Immature natural killer cell (primary cell): ENCODE measurements around the gene CDKN2B-AS1. TPM values are rescaled to one million over a fixed set of nuclear protein-coding genes. Genes with fewer than 3 reads are reported as not detected.

Experiments
- DNase-seq, 3 donors: peaks; one replicate each; pipeline ENCODE4 v3.0.0; 2022; ENCODE audit warnings: mixed read lengths in 1 of 3
- H3K27ac Mint-ChIP-seq, 6 donors: one replicate each; pipeline ENCODE4 v1.8.0; 2020; ENCODE audit warnings: mixed read lengths in 6 of 6, mild to moderate bottlenecking in 5 of 6, inconsistent platforms in 4 of 6, moderate library complexity in 3 of 6
- H3K27me3 Mint-ChIP-seq, 3 donors: one replicate each; pipeline ENCODE4 v1.8.0; 2020 to 2021; ENCODE audit warnings: low read depth in 3 of 3, mild to moderate bottlenecking in 3 of 3, mixed read lengths in 3 of 3, moderate library complexity in 3 of 3, inconsistent platforms in 1 of 3
- H3K36me3 Mint-ChIP-seq, 3 donors: one replicate each; pipeline ENCODE4 v1.8.0; 2020; ENCODE audit warnings: mixed read lengths in 3 of 3, inconsistent platforms in 2 of 3, mild to moderate bottlenecking in 2 of 3
- H3K4me1 Mint-ChIP-seq, 2 donors: one replicate each; pipeline ENCODE4 v1.8.0; 2020; ENCODE audit warnings: inconsistent platforms in 2 of 2, mild to moderate bottlenecking in 2 of 2, mixed read lengths in 2 of 2, moderate library complexity in 1 of 2
- H3K4me3 Mint-ChIP-seq, 5 donors: one replicate each; pipeline ENCODE4 v1.8.0; 2020; ENCODE audit warnings: mild to moderate bottlenecking in 5 of 5, mixed read lengths in 5 of 5, inconsistent platforms in 3 of 5, moderate library complexity in 3 of 5
- H3K9me3 Mint-ChIP-seq, 6 donors: one replicate each; pipeline ENCODE4 v1.8.0; 2020; ENCODE audit warnings: mild to moderate bottlenecking in 6 of 6, mixed read lengths in 6 of 6, inconsistent platforms in 4 of 6, moderate library complexity in 3 of 6
- polyA plus RNA-seq, 3 donors: library from polyadenylated mRNA; unstranded; fragments of 300-500 nt; fragmentation: Illumina TruSeq; gene quantifications; one replicate each; pipeline ENCODE4 v1.2.3, GENCODE V29; 2021

Gene CDKN2B-AS1
- polyA plus RNA-seq, 3 donors from 2014 or later: 0.55 TPM; not detected in 2

DNA sequence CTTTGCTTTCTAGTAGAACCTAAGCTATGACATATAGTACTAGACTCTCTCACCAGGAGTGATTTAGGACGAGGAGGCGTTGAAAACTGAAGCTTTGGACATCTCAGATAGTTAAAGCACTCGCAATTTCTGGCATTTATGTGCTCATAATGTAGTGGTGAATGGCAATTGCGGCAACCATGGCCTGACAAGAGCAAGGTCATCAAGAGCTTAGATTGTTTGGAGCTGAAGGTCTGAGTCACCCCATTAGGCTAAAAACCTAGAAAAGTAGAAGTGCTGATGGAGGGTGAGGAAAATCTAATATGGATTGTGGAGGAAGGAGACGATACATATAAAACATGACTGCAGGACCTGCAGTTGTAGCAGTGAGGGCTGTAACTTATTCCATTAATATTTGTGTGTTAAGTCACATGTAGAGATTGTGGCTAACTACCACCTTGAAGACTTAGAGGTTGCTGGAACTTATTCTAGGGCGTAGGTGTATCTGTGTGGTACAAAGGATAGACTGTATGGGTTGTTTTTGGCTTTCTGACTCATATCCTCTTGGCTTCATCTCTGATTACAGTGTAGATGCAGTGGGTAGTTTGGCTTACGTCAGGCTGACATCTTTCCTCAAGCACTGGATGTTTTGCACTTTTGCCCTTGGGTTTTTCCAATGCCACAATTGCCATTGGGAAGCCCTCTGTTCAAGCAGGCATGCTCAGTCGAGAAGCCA lies 153.4 kb downstream of the CDKN2B-AS1 start:
- Mint-ChIP-seq H3K9me3 (peaks cover 0 to 5% (median 0%) of the 10 kb centered on the region in 6 donors), H3K27me3 (peaks cover 0 to 7% (median 7%) of the 10 kb centered on the region in 3 donors), H3K4me1 (no peaks in the 10 kb centered on the region), H3K36me3 (no peaks in the 10 kb centered on the region), H3K4me3 (no peak overlapping the region), H3K27ac (no peak overlapping the region)
- no peak for DNase-seq

DNA sequence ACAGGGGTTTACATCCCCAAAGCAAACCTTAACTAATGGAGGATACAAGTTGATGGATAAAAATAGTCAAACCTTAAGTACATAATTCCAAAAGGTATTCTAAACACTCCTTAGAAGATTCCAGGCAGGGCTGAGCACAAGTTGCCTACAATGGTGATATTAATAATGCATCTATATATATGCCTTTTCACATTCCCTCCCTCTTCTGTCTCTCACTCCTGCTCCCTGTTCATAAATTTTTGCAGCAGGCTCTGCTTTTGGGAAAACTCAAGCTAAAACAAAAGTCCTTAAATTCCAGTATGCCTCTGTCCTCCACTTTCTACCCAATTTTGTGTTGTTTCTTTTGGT lies 153.9 kb downstream of the CDKN2B-AS1 start:
- H3K9me3 Mint-ChIP-seq: peaks cover 0 to 5% (median 0%) of the 10 kb centered on the region in 6 donors
- H3K27me3 Mint-ChIP-seq: peaks cover 0 to 7% (median 7%) of the 10 kb centered on the region in 3 donors
- H3K36me3 Mint-ChIP-seq: no peaks in the 10 kb centered on the region
- H3K27ac Mint-ChIP-seq: no peak overlapping the region
- H3K4me1 Mint-ChIP-seq: no peaks in the 10 kb centered on the region
- DNase-seq: no peak
- H3K4me3 Mint-ChIP-seq: no peak overlapping the region

DNA sequence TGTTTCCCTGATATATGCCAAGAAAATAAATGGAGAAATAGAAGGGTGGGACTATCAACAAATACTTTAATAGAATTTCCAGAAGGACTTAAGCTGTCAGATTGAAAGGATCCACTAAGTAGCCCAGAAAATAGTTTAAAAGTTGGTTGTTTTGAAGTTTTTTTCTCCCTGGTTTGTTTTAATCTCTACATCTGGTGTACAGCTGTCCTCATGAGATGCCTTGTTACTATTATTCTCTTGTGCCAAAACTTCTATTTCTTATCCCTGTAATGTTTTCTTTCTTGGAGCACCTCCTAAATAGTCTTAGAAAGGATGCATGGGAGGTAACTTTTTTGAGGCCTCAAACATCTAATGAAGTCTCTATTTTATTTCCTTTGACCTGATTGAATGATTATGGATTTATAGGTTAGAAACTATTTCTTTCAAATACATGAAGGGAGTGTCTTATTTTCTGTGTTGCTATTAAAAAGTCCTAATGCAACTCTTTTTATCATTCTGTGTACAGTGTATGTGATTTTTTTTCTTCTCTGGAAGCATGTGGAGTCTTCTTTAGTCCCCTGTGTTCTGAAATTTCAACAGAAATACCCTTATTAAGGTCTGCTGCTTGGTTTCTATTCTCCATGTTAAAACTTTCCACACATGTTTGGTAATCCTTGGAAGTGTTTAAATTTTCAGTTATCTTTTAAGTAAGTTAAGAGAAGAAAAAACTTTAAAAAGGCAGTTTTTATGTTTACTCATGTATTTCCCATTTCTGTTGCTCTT lies 154.5 kb downstream of the CDKN2B-AS1 start:
- no peaks in the 10 kb centered on the region for H3K36me3 Mint-ChIP-seq
- peaks cover 0 to 7% (median 3%) of the 10 kb centered on the region in 3 donors for H3K27me3 Mint-ChIP-seq
- H3K4me3 Mint-ChIP-seq: no peak overlapping the region
- peaks cover 0 to 5% (median 0%) of the 10 kb centered on the region in 6 donors for H3K9me3 Mint-ChIP-seq
- H3K4me1 Mint-ChIP-seq: no peaks in the 10 kb centered on the region
- no peak for DNase-seq
- no peak overlapping the region for H3K27ac Mint-ChIP-seq

DNA sequence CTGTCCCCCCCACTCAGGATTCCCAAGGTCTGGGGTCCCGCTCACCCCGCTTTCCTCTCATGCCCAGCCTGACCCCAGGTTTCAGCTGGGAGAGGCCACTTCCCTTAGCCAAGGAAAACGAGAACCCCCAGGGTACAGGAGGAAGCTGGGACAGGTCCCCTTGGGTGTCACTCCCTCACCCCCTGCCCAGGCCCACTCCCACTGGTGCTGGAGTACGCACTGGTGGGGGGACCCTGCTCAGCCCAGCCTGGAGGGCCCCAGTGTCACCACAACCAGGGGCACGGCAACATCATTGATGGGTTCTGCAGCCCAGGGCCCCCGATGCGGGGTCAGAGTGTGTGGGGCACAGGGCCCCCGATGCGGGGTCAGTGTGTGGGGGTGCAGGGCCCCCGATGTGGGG lies 159.5 kb downstream of the CDKN2B-AS1 start:
- no peaks in the 10 kb centered on the region for H3K27me3 Mint-ChIP-seq
- H3K4me3 Mint-ChIP-seq: no peak overlapping the region
- peaks cover 0 to 2% (median 0%) of the 10 kb centered on the region in 6 donors for H3K9me3 Mint-ChIP-seq
- H3K36me3 Mint-ChIP-seq: no peaks in the 10 kb centered on the region
- H3K27ac Mint-ChIP-seq: no peak overlapping the region
- no peak for DNase-seq
- no peaks in the 10 kb centered on the region for H3K4me1 Mint-ChIP-seq

DNA sequence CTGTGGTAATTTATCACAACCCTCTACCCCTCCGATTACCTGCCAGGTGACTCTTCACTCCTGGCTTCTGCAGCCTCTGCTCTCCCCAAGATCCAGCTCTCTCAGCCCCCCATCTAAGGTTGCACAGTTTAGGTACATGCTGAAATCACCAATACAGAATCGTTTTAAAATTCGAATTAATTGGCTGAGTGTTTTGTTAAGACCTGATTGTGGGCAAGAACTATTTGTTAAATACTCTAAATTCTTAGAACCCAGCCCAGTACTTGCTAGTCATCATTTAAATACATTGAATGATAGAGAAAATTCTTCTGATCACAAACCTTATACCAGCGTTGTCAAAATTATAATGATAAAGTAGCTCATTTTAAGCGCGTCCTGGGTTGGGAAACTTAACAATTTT lies 162.0 kb downstream of the CDKN2B-AS1 start:
- no peak overlapping the region for H3K4me3 Mint-ChIP-seq
- DNase-seq: no peak
- no peaks in the 10 kb centered on the region for H3K4me1 Mint-ChIP-seq
- peaks cover 0 to 2% (median 0%) of the 10 kb centered on the region in 6 donors for H3K9me3 Mint-ChIP-seq
- no peaks in the 10 kb centered on the region for H3K36me3 Mint-ChIP-seq
- H3K27ac Mint-ChIP-seq: no peak overlapping the region
- no peaks in the 10 kb centered on the region for H3K27me3 Mint-ChIP-seq

DNA sequence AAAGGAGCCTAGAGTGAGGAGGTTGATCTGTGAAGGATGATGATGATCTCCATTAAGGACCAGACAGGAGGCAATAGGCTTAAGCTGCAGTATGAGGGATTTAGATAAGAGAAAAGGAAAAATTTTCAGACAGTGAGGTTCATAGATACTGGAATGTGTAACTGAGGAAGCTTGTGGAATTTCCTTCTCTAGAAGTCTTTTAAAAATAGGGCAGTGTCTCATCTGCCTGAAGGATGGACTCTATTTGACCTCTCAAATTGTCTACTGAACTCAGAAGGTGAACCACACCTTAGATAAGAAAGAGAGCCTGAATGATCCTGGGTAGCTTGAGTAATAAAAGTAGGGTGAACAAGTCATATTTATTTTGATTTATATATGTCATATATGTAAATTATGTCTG lies 162.7 kb downstream of the CDKN2B-AS1 start:
- Mint-ChIP-seq H3K27ac (no peak overlapping the region), H3K9me3 (peaks cover 0 to 2% (median 0%) of the 10 kb centered on the region in 6 donors), H3K4me3 (no peak overlapping the region), H3K27me3 (no peaks in the 10 kb centered on the region), H3K36me3 (no peaks in the 10 kb centered on the region), H3K4me1 (no peaks in the 10 kb centered on the region)
- no peak for DNase-seq

DNA sequence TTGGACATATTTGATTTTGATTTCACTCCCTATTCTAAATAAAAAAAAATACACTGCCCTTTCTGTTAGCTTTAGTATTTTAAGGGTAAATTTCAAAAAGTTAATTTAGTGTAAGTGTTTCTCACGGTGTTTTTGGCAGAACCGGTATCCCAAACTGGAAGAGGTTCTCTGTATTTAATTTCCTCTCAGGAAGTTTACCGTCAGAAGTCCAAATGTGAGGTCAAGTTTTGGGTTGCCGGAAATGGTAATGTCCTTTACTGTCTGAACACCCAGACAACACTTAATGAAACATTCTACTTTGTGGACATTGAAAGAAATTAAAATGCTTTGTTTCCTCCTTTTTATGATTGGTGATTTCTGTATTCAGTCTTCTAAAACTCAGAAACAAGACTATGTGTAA lies 163.2 kb downstream of the CDKN2B-AS1 start:
- Mint-ChIP-seq H3K27me3 (no peaks in the 10 kb centered on the region), H3K36me3 (no peaks in the 10 kb centered on the region), H3K4me3 (no peak overlapping the region), H3K9me3 (peaks cover 0 to 2% (median 0%) of the 10 kb centered on the region in 6 donors), H3K27ac (no peak overlapping the region), H3K4me1 (no peaks in the 10 kb centered on the region)
- DNase-seq: no peak

DNA sequence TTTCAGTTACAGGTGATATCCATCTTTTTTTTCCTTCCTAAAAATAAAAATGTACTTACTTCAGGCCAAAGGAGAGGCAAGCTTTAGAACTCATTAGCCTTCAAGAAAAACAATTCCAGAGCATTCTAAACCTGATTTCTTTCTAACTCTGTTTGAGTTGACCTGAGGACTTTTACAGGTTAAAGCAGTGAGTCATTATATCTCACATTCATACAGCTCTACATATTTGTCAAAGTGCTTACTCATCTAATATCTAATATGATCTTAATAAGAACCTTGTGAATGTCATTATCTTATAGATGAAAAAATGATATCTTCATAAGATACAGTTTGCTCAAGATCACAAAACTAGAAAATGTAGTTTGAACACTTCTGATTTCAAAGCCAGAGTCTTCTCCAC lies 163.7 kb downstream of the CDKN2B-AS1 start:
- Mint-ChIP-seq H3K27me3 (no peaks in the 10 kb centered on the region), H3K4me3 (no peak overlapping the region), H3K9me3 (peaks cover 0 to 2% (median 0%) of the 10 kb centered on the region in 6 donors), H3K27ac (no peak overlapping the region), H3K36me3 (no peaks in the 10 kb centered on the region), H3K4me1 (no peaks in the 10 kb centered on the region)
- DNase-seq: no peak

DNA sequence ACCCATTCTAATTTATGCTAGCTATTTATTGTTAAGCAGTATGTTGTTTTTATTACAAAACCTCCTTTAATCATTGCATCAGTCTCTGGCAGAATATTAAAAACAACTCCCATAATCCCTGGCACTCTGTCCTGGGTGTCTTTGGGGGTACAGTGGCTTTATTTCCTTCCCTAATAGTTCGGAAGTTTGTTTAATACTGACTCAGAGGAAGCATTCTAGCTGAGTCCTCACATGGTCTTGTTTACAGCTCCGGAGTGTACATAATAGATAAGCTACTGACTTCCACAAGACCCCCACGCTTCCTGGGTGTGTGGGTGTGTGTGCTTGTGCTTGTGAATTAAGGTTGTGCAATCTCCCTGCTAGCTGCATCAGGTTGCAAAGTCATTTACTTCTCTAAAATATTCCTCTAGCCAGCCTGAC lies 164.3 kb downstream of the CDKN2B-AS1 start:
- no peaks in the 10 kb centered on the region for H3K4me1 Mint-ChIP-seq
- no peak overlapping the region for H3K27ac Mint-ChIP-seq
- H3K9me3 Mint-ChIP-seq: peaks cover 0 to 2% (median 0%) of the 10 kb centered on the region in 6 donors
- no peak overlapping the region for H3K4me3 Mint-ChIP-seq
- H3K27me3 Mint-ChIP-seq: no peaks in the 10 kb centered on the region
- H3K36me3 Mint-ChIP-seq: no peaks in the 10 kb centered on the region
- DNase-seq: no peak

DNA sequence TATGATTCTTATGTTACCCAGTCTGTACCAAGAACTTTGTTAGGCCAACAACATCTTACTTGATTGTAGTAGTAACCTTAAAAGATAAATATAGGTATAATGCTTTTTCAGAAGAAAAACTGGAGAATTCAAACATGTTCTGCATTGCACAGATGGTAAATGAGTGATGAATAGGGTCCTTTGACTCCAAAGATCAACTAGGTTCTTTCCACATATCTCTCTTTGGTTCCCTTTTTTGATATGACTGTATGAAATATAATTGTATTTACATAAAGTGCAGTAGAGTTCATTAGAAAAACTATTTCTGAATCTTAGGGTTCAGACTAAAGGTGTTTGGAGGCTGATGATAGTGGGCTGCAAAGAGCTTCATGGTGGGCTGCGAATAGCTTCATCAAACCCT lies 165.0 kb downstream of the CDKN2B-AS1 start:
- Mint-ChIP-seq H3K27me3 (no peaks in the 10 kb centered on the region), H3K4me1 (no peaks in the 10 kb centered on the region), H3K9me3 (peaks cover 0 to 2% (median 0%) of the 10 kb centered on the region in 6 donors), H3K27ac (no peak overlapping the region), H3K36me3 (no peaks in the 10 kb centered on the region), H3K4me3 (no peak overlapping the region)
- DNase-seq: no peak

DNA sequence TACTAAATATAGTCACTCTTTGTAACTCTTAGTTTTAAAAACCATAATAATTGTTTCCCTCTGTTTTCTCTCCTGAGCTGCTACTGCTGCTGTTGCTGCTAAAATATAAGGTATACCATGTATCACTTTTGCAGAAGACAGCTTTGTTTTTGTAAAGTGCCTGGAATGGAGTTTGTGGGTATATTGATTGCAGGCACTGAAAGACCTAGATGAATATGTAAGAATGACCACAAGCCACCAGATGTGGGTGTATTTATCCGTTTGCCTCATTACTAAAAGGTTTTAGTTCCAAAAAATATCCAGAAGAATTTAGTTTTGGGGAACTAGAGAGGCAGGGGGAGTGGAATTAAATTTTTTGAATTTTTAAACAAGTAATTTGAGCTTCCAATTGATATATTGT lies 165.6 kb downstream of the CDKN2B-AS1 start:
- Mint-ChIP-seq H3K4me1 (no peaks in the 10 kb centered on the region), H3K36me3 (no peaks in the 10 kb centered on the region), H3K9me3 (peaks cover 0 to 4% (median 0%) of the 10 kb centered on the region in 6 donors), H3K27me3 (no peaks in the 10 kb centered on the region), H3K27ac (no peak overlapping the region), H3K4me3 (no peak overlapping the region)
- DNase-seq: no peak

DNA sequence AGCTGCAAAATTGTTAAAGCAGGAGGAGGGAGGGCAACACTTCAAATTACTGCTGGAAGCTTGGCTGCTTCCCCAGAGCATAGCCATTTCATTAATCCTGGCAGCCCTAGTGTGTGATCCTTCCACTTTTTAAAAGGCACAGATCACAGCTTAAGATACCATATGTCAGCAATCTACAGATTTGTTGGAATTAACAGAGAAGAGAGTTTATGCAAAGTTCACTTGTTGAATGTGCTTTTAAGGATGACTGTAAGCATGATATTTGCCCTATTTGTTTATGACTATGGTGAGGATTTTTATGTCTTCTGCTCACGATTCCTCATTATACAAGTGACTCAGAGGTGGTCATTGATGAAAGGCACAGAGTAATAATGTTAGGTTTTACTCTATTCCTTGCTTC lies 170.6 kb downstream of the CDKN2B-AS1 start:
- Mint-ChIP-seq H3K27me3 (peaks cover 0 to 2% (median 0%) of the 10 kb centered on the region in 3 donors), H3K4me1 (no peaks in the 10 kb centered on the region), H3K36me3 (no peaks in the 10 kb centered on the region), H3K9me3 (peaks cover 0 to 6% (median 0%) of the 10 kb centered on the region in 6 donors), H3K4me3 (no peak overlapping the region), H3K27ac (no peak overlapping the region)
- DNase-seq: no peak

DNA sequence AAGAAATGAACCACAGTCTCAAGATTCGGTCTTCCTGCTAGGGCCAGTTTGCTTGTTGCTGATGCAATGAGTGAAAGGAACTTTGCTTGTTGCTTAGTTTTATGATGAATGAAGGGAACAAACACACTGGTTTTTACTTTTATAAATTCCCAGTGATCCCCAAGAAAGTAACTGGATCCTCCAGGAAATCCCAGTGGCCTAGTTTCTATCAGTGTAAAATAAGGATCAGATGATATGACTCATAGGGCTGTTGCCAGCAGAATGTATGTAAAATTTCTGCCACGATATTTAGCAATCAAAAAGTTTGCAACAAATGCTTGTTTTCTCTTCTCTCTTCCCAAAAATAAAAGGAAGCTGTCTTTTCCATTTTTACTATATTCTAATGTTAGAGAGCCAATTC lies 174.7 kb downstream of the CDKN2B-AS1 start:
- no peak for DNase-seq
- H3K27me3 Mint-ChIP-seq: peaks cover 0 to 2% (median 0%) of the 10 kb centered on the region in 3 donors
- no peak overlapping the region for H3K4me3 Mint-ChIP-seq
- no peaks in the 10 kb centered on the region for H3K36me3 Mint-ChIP-seq
- H3K27ac Mint-ChIP-seq: no peak overlapping the region
- H3K9me3 Mint-ChIP-seq: peaks cover 0 to 4% (median 0%) of the 10 kb centered on the region in 6 donors
- H3K4me1 Mint-ChIP-seq: no peaks in the 10 kb centered on the region

DNA sequence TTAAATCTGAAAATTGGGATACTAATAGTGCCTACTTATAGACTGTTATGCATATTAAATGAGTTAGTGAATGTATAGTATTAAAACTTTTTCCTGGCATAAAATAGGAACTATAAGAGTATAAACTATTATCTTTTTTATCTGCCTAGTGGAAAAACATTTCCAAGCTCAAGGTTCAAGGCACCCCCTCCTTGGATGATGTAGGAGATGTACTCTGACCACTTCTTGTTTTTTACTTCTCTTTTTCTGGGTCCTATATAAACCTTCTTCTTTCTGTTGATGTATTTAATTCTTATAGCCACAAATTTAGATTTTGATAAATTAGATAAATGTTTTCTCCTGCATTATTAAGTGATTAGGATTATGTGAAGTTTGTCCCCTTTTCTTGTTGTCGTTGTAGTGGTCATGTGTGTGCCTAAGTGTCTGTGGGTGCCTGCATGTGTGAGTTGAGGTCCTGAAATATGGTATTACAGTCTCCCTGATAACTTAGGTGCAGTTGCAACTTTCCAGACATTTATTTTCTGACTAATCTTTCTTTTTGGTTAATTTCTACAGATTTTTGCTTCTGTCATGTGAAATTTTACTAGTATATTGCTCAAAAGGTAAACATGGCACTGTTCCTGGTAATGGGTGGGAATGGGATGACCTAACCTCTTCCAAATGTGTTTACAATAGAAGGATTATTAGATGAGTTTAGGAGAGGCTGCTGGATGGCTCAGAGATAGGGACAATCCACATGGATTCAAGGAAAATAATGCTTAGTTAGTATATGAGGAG lies 175.3 kb downstream of the CDKN2B-AS1 start:
- H3K27ac Mint-ChIP-seq: no peak overlapping the region

More for the DNA sequence above, 175.3 kb downstream of the CDKN2B-AS1 start:
- Mint-ChIP-seq H3K4me3 (no peak overlapping the region), H3K4me1 (no peaks in the 10 kb centered on the region), H3K9me3 (peaks cover 0 to 2% (median 0%) of the 10 kb centered on the region in 6 donors), H3K36me3 (no peaks in the 10 kb centered on the region), H3K27me3 (peaks cover 0 to 2% (median under 1%) of the 10 kb centered on the region in 3 donors)
- DNase-seq: no peak
